SW480 (cell line): Measurements from ENCODE around the gene ITGB8.

Experiments
- DNase-seq: peaks from one replicate; pipeline ENCODE4 v3.0.0-alpha.2; 2016; ENCODE audit warnings: low spot score

The ITGB8 gene

DNA sequence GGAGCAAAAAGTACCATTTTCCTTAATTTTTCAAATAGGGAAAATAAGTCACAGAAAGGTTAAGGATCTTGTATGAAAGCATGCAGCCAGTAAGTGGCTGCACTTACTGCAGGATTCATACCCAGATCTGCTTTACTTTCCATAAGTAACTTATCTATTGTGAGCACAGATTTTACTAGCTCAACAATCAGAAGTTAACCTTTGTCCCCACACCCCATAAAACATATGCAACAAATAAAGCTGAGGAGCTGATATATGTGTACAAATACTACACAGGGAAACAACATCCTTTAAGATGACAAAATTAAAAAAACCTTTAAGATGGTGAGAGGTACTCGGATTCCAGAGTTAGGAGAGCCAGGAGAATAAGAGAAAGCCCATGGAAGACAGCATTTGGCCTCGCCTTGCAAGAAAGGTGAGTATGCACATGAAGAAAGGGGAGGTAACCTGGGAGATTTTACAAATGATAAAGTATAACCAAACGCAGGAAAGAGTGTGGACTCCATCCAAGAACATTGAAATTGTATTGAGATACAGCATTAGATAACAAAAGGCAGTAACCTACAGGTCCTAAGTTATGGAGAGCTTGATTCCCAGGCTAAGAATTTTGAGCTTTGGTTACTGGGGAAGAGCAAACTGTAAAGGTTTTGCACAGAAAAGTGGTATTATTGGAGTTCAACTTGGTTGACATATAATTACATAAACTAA is 87.1 kb downstream of the ITGB8 start:
- no peak for DNase-seq

DNA sequence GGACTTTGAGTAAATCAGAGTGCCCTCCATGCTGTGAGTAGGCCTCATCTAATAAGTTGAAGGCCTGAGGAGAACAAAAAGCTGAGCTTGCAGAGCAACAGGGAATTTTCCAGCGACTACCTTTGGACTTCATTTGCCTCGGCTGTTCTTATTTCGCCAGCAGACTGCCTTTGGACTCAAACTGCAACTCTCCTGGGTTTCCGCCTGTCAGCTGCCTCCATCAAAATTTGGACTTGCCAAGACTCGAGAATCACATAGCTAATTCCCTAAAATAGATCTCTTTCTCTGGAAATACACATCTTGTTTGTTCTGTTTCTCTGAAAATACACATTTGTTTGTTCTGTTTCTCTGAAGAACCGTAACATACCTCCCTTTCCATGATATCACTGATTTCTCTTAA is 93.8 kb downstream of the ITGB8 start:
- no peak for DNase-seq

DNA sequence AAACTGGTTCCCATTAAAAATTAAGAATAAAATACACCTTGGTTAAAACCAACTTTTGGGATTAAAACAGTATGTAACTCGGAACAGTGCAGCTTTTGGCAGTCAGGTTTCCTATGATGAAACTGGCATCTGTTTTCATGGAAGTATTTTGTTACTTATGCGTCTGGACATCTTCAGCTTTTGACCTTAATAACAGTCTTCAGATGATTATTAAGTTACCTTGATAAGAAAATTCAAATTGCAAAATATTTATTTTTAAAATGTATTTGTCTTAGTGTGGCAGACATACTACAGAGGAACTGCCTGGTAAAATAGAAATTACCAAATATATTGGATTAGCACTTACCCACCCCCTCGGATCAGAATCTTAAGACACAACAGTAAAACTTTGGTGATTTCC is 100.0 kb downstream of the ITGB8 start:
- DNase-seq = no peak

DNA sequence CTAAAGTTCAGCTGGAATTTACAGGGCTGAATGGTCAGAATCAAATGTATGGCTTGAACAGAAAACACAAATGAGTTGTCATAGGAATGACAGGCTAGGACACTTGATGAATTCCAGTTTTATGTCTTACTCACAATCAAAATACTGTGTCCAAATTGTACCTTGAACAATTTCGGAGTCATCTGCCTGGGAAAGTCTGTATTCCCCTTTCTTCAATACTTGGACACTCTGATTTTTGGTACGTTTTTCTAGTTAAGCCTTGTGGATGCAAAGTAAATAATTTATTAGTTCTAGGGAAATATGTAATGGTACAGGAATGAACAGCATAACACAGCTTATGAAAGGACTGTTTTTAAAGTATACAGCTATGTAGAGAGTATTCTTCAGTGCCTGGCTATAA is 100.4 kb downstream of the ITGB8 start:
- no peak for DNase-seq

DNA sequence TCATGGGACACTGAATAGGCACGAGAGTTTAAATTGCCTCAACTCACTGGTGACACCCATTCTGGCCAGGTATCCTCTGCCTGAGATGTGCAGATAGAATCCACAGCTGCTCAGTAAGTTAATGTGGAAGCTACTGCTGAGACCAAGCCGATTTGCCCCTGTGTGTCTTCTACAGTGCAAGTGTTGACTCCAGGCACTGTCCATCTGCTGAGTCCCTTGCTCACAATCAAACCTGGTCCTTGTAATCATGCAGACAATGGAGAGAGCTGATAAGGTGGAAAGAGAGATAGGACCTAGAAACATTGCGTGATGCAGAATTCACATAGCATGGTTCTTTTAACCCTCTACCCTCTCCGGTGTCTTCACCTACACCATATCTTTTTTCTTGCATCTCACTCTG is 101.4 kb downstream of the ITGB8 start:
- DNase-seq = no peak

DNA sequence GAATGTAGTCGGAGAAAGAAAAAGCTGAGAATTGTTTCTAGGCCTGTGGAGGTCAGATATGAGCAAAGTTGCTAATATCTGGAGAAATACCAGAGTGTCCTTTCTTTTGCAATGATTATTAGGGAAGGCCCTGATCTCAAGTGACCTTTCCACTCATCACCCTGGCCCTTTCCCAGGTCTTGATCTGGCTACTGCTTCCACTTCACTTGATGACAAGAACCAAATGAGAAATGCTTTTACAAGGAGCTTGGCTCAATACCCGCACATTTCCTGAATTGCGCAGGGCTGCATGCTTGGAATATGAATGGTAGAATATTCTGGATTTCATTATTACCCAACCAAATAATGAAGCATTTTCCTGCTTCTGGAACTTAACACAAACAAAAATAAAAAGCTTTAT is 104.6 kb downstream of the ITGB8 start:
- no peak for DNase-seq

DNA sequence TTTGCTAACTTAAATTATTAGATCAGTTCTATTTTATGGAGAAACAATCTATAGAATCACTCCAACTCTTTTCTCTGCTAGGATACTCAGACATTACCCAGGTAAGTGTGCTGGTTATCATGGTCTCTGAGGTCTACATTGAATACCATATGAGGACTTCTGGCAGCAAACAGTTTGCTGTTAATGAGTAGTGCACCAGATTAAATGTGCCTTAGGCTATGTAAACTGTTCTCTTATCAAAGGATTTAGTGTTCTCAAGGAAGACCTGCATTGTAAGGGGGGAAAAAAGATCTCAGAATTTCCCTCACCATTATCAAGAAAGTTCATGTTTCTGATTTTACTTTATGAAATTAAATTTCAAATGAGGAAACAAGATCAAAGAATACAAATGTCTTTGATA is 107.5 kb downstream of the ITGB8 start:
- no peak for DNase-seq

DNA sequence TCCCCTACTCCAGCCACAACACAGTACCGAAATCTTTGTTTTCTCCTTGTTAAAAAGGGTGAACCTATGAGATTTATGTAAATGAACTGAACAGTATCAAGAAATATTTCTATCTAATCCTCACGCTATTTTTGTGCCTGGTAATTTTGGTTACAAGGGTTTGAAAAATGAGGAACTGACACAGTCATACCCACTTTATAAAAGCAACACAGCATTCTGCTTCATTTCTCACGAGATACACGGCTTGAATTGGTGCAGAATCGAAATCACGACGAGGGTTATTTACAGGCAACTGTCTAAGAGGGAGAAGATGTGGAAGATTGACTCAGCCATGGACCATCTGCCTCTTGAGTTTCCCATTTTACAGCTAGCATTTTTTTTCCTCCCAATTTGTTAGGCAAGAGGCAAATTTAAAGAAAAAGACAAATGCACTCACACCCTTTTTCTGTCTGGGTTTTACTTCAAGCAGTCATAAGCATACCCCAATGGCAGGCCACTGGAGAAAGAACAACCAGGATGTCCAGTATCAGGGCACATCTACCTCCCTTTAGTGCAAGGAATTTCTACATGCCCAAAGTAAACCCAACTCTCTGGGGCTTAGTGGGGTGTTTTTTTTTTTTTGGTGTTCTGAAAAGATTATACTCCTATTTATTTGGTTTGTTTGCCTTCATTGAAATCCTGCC is 108.1 kb downstream of the ITGB8 start:
- DNase-seq = no peak

DNA sequence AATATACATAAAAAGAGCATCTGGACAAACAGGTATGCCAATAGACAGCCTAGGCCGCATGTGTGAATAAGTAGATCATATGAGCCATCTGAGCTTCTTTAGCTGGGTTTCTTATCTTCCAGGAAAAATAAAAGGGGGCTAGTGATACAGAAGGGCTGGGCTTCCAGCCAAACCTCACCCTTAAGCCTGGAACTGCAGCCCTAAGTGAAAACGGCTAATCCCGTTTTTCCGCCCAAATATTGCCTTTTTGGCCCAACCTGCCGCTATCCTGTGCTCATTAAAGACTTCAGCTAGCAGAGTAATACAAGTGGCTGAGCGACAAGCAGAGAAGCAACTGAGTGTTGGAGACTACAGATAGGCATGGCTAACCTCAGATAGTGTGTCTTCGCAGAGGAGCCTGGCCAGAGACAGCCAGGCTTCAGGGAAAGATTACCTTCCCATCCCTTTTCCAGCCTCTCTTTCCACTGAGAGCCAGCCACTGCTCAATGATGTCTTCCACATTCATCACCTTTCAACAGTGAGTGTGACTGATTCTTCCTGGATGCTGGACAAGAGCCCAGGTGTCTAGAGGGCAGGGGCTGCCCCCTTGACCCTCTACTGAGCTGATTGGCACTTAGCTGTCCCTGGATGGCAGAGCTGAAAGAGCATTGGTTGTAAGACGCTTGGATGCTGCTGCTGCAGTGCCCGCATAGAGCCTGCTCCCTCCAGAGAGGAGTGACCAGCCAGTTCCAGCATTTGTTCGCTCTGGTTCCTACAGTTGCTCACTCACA is 108.9 kb downstream of the ITGB8 start:
- no peak for DNase-seq

DNA sequence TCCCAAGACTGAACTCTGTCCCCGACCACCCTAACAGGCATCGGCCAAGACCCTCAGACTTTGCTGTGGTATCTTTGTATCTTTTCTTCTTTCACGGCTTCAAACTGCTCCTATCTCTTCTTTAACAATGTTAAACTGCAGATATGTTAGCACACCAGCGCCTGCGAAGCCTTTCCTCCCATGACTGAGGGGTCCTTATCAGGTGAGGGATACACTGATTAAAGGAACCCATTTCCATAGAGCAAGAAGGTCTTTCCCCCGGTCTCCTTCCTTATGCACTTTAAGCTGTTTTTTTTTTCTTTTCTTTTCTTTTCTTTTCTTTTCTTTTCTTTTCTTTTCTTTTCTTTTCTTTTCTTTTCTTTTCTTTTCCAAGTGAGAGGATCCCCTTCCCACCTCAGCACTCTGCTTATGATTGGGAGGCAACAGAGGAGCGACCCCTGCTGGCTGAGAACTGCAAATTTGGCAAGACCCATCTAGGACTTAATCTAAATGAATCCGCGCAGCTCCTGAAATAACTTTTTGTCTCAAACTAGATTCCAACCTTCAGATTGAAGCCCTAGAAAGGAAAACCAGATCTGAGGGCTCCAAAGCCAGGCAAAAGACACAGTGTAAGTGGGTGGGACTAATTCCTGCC is 109.9 kb downstream of the ITGB8 start:
- DNase-seq = no peak

DNA sequence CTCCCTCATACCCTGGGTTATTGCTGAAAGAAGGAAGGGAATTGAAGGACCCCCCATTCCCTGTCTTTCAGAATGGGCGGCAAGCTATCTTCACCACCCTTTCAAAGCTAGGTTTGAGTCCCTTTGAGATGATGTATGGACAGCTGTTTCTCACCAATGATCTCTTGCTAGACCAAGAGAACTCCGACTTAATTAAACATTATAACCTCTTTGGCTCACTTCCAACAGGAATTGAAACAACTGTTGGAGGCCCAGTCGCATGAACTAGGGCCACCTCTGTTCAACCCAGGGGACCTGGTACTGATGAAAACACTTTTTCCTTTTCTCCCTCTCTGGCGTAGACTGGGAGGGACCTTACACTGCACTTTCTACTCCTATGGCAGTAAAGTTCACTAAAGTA is 110.6 kb downstream of the ITGB8 start:
- no peak for DNase-seq

DNA sequence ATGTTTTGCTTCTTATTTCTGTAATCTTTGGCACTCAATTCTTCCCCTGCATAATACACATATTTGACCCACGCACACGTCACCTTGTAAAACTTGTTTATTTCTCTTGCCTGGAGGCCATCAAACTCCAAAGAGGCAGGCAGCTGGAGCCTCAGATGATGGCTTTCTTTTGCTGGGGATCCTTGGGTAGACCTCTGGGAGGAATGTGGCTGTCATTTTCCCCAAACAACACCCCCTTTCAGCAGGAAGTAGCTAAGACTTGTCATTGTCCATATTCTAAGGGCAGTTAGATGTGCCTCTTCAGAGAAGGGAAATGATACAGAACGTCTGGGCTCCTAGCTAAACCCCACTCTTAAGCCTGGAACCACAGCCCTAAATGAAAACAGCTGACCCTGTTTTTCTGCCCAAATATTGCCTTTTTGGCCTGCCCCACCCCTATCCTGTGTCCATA is 111.3 kb downstream of the ITGB8 start:
- no peak for DNase-seq

DNA sequence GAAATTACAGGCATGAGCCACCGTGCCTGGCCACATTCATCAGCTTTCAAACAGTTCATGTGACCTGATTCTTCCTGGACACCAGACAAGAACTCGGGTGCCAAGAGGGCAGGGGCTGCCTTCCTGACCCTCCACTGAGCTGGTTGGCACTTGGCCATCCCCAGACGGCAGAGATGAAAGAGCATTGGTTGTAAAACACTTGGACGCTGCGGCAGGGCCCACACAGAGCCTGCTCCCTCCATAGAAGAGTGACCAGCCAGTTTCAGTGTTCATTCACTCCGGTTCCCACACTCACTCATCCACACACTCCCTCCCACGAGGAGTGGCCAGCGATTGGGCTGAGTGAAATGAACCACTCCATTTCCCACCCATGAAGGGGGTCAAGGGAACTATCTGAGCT is 112.3 kb downstream of the ITGB8 start:
- DNase-seq = no peak

DNA sequence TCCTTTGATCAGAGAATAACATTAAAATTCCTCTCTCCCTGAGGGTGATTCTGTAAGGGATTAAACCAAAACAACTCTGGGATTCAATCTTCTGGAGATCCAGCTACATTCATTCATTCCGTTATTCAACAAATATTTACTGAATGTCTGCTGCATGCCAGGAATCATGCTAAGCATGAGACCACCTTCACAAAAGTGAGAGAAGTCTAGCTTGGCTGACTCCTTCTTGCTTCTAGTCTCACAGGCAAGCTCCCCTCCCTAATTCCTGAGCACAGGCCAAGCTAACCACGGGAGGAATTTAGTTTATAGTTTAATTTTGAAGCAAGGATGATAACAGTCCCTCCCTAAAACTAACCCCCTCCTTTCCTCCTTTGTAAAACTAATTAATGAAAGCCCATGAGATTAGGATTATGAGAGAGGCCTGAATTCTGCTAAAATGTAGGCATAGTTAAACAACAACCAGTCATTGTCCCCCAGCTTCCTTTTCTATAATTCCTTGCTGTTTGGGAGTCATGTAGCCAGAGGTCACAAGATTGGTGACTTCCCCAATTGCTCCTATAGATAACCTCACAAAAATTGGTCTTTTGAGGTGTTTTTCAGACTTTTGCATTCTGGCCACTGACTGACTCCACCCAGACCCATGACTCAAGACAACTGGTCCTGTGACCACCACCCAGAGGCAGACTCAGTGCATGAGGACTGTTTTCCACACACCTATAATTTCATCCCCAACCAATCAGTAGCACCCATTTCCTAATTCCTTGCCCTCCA is 113.5 kb downstream of the ITGB8 start:
- DNase-seq = no peak

DNA sequence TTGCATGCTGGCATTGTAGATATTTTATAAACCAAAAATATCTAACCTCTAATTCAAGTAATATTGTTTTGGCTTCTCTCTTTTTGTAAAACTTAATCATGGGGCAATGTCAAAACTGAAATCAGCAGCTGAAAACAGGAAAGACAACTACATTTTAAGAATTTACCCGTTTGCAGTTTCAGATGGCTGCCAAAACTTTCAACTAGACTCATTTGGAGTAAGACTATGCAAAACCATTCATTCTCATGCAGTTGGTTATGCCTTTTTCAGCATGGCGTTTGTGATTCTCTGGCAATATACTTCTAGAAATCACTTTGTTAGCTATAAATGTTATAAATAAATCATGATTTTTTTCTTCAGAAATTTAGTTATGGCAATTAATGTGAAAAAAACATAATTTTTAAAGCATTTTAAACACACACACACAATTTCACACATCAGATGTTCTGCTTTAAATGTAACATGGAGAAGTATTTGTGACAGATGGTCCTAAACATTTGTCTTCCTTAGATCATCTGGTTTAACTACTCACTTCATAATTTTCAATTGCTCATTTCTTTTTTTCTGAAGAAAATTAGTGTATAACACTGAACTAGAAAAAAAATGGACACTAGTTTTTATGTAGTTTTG is 116.4 kb downstream of the ITGB8 start:
- no peak for DNase-seq

DNA sequence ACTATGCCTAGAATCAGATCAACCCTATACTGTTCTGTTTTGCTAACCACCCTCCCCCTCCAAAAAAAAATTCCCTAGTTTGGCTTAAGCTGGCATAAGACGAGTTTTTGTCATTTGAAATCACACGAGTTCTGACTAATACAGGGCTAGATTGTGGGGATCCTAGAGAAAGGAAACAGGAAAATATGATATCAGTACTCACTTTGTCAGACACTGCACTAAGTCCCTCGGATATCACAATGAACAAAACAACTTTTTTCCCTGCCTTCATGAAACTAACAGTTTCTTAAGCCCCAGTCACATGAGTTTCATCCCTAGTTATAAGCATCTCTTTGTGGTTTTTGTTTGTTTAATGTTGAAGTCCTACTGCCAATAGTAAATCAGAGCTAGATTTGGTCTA is 118.5 kb downstream of the ITGB8 start:
- DNase-seq = no peak

DNA sequence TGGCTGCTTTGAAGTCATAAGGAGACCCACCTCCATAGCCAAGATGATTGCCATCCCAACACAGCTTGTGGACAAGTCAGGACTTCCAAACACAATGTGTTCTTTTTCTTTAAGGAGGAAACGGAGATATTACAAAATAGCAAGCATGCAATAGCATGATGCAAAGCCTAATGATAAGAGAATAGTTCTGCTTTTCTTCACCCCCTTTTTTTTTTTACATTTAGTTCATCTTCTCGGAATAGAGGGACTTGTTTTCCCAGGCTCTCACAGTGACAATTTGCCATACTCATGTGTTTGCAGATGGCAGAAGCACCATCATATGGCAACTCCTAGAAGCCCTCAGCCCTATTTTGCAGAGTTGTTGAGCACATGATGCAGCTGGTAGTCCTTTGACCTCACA is 119.8 kb downstream of the ITGB8 start:
- DNase-seq = no peak

DNA sequence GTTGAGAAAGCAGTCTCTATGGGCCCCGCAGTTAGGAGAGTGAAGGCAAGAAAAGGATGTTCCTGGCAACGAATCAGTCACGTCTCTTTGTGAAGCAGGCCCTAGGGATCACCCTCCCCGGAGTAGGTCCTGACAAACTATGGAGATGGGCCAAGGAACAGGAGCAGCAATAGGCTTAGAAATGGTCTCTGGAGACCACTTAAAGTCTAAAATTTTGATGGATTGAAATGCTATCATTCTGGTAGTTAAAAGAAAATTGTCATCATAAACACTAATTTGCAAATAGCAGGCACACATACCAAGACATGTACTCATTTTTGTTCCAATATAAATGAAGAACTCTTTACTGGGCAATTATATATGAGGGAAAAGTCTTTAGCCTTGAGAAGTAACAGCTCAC is 123.5 kb downstream of the ITGB8 start:
- no peak for DNase-seq

DNA sequence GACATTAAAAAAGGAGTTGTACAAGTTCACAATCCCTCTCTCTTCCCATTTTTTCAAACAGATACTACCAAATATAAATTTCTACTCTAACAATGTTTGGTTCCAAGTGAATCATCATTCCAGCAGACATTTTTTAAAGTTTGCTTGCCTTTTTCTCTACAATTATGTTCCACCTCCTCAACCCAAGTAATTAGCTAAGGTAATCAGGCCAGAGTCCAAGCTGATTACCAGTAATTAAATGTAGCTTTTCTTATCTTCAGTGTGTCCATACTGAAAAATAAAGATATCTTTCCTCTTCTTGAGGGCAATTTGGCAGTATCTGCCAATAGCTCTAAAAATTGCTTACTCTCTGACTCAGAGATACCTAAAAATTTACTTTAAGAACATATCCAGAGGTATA is 126.0 kb downstream of the ITGB8 start:
- no peak for DNase-seq

DNA sequence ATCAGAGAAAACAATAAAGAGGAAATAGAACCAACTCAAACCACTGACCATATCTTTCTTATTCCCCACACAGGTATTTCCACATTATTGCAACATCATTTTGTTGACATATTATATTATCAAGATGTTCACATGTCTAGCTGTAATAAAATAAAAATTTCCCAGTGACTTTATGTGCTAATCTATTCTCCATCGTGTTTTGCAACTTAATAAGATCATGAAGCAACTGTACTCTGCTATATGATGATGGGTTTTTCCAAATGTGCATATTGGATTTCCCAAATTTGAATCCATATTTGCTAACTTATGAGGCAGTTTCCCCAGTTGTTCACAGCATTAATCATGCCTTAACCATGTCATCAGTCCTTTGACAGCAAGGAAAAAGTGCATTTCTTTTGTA is 127.8 kb downstream of the ITGB8 start:
- no peak for DNase-seq

DNA sequence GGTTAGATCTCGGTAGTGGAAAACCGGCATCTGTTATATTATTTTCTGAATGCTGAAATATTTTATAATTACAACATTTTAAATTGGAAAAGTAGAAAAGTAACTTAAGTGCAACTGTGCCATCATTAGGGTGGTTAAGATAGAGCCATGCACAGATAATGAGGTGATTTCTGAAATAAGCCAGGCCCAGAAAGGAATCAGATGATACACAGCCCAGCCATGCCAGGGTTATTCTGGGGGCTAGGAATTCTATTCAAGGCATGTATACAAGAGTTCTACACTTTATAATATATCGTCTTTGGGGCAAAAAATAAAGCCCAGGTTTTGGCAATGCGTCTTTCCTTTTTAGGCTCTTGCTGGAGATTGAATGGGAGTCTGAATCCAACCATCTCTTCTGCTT is 128.7 kb downstream of the ITGB8 start:
- DNase-seq = no peak

DNA sequence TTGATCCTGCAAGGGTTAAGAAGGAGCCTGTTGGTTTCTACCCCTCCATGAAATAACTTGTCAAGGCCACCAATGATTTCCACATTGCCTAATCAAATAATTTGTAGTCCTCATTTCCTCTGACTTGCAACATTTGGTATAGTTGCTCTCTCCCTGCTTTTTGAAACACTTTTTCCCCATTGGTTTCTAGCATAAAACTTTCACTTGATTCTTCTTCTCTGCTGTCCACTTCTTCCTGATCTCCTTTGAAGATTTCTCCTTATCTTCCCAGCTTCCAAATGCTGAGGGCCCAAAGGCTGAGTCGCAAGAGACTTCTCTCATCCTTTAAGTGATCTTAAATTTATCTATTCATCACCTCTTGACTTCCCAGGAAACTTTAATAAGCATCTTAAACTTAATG is 134.2 kb downstream of the ITGB8 start:
- no peak for DNase-seq
